ENCODE measurements around the gene MARCHF10. TPM values are rescaled to one million over a fixed set of nuclear protein-coding genes. Genes with fewer than 3 reads are reported as not detected.

MARCHF10 gene
- total and polyA plus RNA-seq, 2 of the 13 experiments (the other 11 are each of a cell fraction or from before 2014, with no cell fraction given): not detected

DNA sequence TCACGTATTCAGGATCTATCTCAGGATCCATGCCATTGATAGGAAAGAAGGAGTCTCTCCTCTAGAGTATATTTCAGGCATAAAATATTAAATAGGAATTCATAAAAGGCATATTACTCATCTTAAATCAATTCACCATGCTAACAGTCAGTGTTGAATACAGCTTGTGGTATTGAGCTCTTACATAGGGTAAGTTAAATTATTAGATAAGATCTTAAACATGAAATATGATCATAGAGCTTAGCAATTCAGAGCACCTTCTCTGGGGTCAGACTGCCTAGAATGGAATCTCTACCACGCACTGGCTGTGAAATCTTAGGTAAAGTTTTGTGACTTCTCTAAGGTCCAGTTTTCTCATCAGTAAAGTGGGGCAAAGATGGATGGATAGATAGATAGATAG, 20.7 kb downstream of the MARCHF10 start (continued):
- TF ChIP-seq, protein P1, sequence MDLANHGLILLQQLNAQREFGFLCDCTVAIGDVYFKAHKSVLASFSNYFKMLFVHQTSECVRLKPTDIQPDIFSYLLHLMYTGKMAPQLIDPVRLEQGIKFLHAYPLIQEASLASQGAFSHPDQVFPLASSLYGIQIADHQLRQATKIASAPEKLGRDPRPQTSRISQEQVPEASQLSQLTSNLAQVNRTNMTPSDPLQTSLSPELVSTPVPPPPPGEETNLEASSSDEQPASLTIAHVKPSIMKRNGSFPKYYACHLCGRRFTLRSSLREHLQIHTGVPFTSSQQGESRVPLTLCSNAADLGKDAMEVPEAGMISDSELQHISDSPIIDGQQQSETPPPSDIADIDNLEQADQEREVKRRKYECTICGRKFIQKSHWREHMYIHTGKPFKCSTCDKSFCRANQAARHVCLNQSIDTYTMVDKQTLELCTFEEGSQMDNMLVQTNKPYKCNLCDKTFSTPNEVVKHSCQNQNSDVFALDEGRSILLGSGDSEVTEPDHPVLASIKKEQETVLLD (CRISPR knock-in tag; IDR thresholded peaks at IDR 0.05; ENCODE audit: low read depth): no peak
- no peak for TF ChIP-seq CHD2 (IDR thresholded peaks at IDR 0.05; ENCODE audit: low read depth, low read length)
- TF ChIP-seq, protein P2, sequence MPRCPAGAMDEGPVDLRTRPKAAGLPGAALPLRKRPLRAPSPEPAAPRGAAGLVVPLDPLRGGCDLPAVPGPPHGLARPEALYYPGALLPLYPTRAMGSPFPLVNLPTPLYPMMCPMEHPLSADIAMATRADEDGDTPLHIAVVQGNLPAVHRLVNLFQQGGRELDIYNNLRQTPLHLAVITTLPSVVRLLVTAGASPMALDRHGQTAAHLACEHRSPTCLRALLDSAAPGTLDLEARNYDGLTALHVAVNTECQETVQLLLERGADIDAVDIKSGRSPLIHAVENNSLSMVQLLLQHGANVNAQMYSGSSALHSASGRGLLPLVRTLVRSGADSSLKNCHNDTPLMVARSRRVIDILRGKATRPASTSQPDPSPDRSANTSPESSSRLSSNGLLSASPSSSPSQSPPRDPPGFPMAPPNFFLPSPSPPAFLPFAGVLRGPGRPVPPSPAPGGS (CRISPR knock-in tag; IDR thresholded peaks at IDR 0.05): no peak
- TF ChIP-seq, protein P3, sequence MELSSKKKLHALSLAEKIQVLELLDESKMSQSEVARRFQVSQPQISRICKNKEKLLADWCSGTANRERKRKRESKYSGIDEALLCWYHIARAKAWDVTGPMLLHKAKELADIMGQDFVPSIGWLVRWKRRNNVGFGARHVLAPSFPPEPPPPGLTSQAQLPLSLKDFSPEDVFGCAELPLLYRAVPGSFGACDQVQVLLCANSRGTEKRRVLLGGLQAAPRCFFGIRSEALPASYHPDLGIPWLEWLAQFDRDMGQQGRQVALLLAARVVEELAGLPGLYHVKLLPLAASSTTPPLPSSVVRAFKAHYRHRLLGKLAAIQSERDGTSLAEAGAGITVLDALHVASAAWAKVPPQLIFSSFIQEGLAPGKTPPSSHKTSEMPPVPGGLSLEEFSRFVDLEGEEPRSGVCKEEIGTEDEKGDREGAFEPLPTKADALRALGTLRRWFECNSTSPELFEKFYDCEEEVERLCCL (CRISPR knock-in tag; IDR thresholded peaks at IDR 0.05; ENCODE audit: borderline replicate concordance): no peak
- no peak for TF ChIP-seq POGZ (CRISPR knock-in tag; IDR thresholded peaks at IDR 0.05)
- no peak for TF ChIP-seq ZKSCAN5 (CRISPR knock-in tag; IDR thresholded peaks at IDR 0.05)
- no peak for TF ChIP-seq SP2 (CRISPR knock-in tag; IDR thresholded peaks at IDR 0.05)
- TF ChIP-seq CBX5 (CRISPR knock-in tag; IDR thresholded peaks at IDR 0.05; ENCODE audit: borderline replicate concordance): no peak

DNA sequence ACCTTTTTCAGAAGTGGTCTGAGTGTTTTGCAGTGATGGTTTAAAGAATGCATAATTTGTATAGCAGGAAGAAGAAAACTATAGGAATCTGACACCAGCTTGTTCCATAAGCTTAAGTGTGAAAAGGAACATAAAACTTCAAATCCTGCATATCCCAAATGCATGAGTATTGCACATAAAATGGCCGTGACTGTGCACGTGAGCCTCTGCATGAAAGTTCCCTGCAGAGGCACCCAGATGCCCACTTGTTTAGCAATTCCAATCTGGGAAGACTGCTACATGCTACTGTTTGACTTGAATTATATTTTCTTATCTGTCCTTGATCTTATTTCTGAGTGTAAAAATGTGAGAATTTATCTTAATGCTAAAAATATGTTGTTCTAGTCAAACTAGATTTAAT, 21.5 kb downstream of the MARCHF10 start:
- no peak overlapping the region for H3K27ac ChIP-seq (ENCODE audit: extremely low read length, insufficient read depth, low read length)
- ChIA-PET CTCF (ENCODE audit: low intra/inter-chr PET ratio, low total read pairs) (no interaction called here), POLR2A (no interaction called here)
- WGBS (ENCODE audit: low lambda C conversion rate): 3% methylated on average over 2 of the region's 2 CpGs
- in situ Hi-C loops (cut with HindIII; ENCODE audit: extremely low pct_ligation_motif_present, low pct_unique_long_range_greater_than_20kb) (no loop called here), intact Hi-C loops (cut with micrococcal nuclease; ENCODE audit: unreplicated experiment) (no loop called here)
- no peak overlapping the region for H3K4me3 ChIP-seq (replicated peaks in 1 of 3; ENCODE audit: insufficient read depth in 1 of 3, low read depth in 2 of 3, low read length in 3 of 3)
- H4K20me1 ChIP-seq (ENCODE audit: insufficient read depth, low read length): no peaks in the 10 kb centered on the region
- no peaks in the 10 kb centered on the region; the same call in 1 of the 2 replicates for H3K4me1 ChIP-seq (ENCODE audit: insufficient read depth, low read length)
- no peaks in the 10 kb centered on the region for H3K9me3 ChIP-seq (ENCODE audit: low read length)
- no peak overlapping the region for H2AFZ ChIP-seq (ENCODE audit: low read length)
- H3K36me3 ChIP-seq (replicated peaks in 1 of 2; ENCODE audit: control insufficient read depth in 1 of 2, insufficient read depth in 2 of 2, low read length in 2 of 2): no peaks in the 10 kb centered on the region
- no TSS peak for BruUV-seq (replicated peaks)
- no peak overlapping the region for H3K4me2 ChIP-seq (ENCODE audit: low read depth, low read length)
- DNase-seq (ENCODE audit: low spot score): no peak
- ATAC-seq: no peak
- 0 out of 5 replicates have a peak, but pooled peaks cover 0 to 5% of the 10 kb centered on the region in 2 experiments for H3K27me3 ChIP-seq (ENCODE audit: control insufficient read depth in 1 of 2, insufficient read depth in 2 of 2, low read length in 2 of 2)
- H3K79me2 ChIP-seq (ENCODE audit: insufficient read depth, low read length): no peaks in the 10 kb centered on the region
- FAIRE-seq: no peak
- no peak overlapping the region for H3K9ac ChIP-seq (ENCODE audit: insufficient read depth, low read depth, low read length)
- no peak for TF ChIP-seq JUNB (CRISPR knock-in tag; IDR thresholded peaks at IDR 0.05; ENCODE audit: borderline replicate concordance)
- no peak for TF ChIP-seq HNRNPLL (IDR thresholded peaks at IDR 0.05; ENCODE audit: low read depth, low read length, poor library complexity, severe bottlenecking)
- no peak for TF ChIP-seq MYNN (CRISPR knock-in tag; IDR thresholded peaks at IDR 0.05; ENCODE audit: low read depth)
- TF ChIP-seq, protein P4, sequence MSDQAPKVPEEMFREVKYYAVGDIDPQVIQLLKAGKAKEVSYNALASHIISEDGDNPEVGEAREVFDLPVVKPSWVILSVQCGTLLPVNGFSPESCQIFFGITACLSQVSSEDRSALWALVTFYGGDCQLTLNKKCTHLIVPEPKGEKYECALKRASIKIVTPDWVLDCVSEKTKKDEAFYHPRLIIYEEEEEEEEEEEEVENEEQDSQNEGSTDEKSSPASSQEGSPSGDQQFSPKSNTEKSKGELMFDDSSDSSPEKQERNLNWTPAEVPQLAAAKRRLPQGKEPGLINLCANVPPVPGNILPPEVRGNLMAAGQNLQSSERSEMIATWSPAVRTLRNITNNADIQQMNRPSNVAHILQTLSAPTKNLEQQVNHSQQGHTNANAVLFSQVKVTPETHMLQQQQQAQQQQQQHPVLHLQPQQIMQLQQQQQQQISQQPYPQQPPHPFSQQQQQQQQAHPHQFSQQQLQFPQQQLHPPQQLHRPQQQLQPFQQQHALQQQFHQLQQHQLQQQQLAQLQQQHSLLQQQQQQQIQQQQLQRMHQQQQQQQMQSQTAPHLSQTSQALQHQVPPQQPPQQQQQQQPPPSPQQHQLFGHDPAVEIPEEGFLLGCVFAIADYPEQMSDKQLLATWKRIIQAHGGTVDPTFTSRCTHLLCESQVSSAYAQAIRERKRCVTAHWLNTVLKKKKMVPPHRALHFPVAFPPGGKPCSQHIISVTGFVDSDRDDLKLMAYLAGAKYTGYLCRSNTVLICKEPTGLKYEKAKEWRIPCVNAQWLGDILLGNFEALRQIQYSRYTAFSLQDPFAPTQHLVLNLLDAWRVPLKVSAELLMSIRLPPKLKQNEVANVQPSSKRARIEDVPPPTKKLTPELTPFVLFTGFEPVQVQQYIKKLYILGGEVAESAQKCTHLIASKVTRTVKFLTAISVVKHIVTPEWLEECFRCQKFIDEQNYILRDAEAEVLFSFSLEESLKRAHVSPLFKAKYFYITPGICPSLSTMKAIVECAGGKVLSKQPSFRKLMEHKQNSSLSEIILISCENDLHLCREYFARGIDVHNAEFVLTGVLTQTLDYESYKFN (CRISPR knock-in tag; conservative IDR thresholded peaks at IDR 0.05): no peak
- TF ChIP-seq, protein P5, sequence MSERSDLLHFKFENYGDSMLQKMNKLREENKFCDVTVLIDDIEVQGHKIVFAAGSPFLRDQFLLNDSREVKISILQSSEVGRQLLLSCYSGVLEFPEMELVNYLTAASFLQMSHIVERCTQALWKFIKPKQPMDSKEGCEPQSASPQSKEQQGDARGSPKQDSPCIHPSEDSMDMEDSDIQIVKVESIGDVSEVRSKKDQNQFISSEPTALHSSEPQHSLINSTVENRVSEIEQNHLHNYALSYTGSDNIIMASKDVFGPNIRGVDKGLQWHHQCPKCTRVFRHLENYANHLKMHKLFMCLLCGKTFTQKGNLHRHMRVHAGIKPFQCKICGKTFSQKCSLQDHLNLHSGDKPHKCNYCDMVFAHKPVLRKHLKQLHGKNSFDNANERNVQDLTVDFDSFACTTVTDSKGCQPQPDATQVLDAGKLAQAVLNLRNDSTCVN (CRISPR knock-in tag; IDR thresholded peaks at IDR 0.05; ENCODE audit: borderline replicate concordance): no peak
- no peak for TF ChIP-seq ELF3 (CRISPR knock-in tag; IDR thresholded peaks at IDR 0.05)
